Uterus (tissue), 4 donors: ENCODE results near the gene ZNF581. TPM values are rescaled to one million over a fixed set of nuclear protein-coding genes. Genes with fewer than 3 reads are reported as not detected.

Experiments
- DNase-seq, 2 donors: peaks; one replicate each; pipeline ENCODE4 v3.0.0-alpha.2; 2019 to 2020
- H3K27ac ChIP-seq, 2 donors: fragments of 200-600 bp; sonication (generic); 1 replicate in 1 of 2; 2 replicates in 1 of 2; pipeline ENCODE4 v1.5.1; 2016 to 2018
- H3K27me3 ChIP-seq, 2 donors: fragments of 200-600 bp; sonication (generic); one replicate each; pipeline ENCODE4 v1.5.1; 2018 to 2019; ENCODE audit warnings: control low read depth in 1 of 2
- H3K36me3 ChIP-seq, 2 donors: fragments of 200-600 bp; sonication (generic); one replicate each; pipeline ENCODE4 v1.5.1; 2019; ENCODE audit warnings: control low read depth in 1 of 2
- H3K4me1 ChIP-seq, 2 donors: fragments of 200-600 bp; sonication (generic); one replicate each; pipeline ENCODE4 v1.5.1; 2018 to 2019; ENCODE audit warnings: control low read depth in 1 of 2
- H3K4me3 ChIP-seq, 2 donors: fragments of 200-600 bp; sonication (generic); 1 replicate in 1 of 2; 2 replicates in 1 of 2; pipeline ENCODE4 v1.5.1; 2018 to 2019; ENCODE audit warnings: mild to moderate bottlenecking in 1 of 2
- H3K9me3 ChIP-seq, 2 donors: fragments of 200-600 bp; sonication (generic); one replicate each; pipeline ENCODE4 v1.5.1; 2019; ENCODE audit warnings: control low read depth in 1 of 2
- CTCF ChIP-seq, 4 experiments: fragments of 200-600 bp in 2 of 4; fragments of 450-650 bp in 2 of 4; sonication (generic) in 2 of 4; IDR thresholded peaks; one replicate each; pipeline ENCODE4 v1.5.1; 2016 to 2019; ENCODE audit warnings: antibody characterized with exemption in 4 of 4, mild to moderate bottlenecking in 2 of 4, moderate library complexity in 1 of 4
- POLR2A ChIP-seq, 2 donors: fragments of 450-650 bp; IDR thresholded peaks; one replicate each; pipeline ENCODE4 v1.6.1; 2016; ENCODE audit warnings: antibody characterized with exemption in 2 of 2, mild to moderate bottlenecking in 1 of 2, moderate library complexity in 1 of 2
- intact Hi-C: fragments of 100-400 bp; cut with DNase I; formaldehyde crosslinking; loops from one replicate; pipeline ENCODE4 v1.15.1; 2023; ENCODE audit warnings: low total_unique reads
- total RNA-seq, 4 donors: library from RNA; depleted of rRNA in 3 of 4; stranded (reverse); fragments of >200 nt in 3 of 4; gene quantifications; one replicate each; pipeline versions ENCODE4 v1.1.0 to v1.2.4, GENCODE V29; 2014 to 2023
- donor health status: DM: yes; HTN: yes; CAD: no.

Gene ZNF581
- total RNA-seq, 4 donors from 2014 or later: 2.8 to 30.3 (median 12.8) TPM

- H3K9me3 ChIP-seq: no peaks in the 10 kb centered on the region
- TF ChIP-seq CTCF (IDR thresholded peaks at IDR 0.05) (no peak), POLR2A (IDR thresholded peaks at IDR 0.05) (no peak)
- no peak overlapping the region for H3K4me3 ChIP-seq
- H3K36me3 ChIP-seq: no peaks in the 10 kb centered on the region
- H3K4me1 ChIP-seq: no peaks in the 10 kb centered on the region
- intact Hi-C loops: no loop called here
- H3K27me3 ChIP-seq: no peaks in the 10 kb centered on the region
- no peak overlapping the region for H3K27ac ChIP-seq
- no peak for DNase-seq
These were observed 49.2 kb downstream of the ZNF581 start for GRCh38 chr19:55692681-55693081.

DNA sequence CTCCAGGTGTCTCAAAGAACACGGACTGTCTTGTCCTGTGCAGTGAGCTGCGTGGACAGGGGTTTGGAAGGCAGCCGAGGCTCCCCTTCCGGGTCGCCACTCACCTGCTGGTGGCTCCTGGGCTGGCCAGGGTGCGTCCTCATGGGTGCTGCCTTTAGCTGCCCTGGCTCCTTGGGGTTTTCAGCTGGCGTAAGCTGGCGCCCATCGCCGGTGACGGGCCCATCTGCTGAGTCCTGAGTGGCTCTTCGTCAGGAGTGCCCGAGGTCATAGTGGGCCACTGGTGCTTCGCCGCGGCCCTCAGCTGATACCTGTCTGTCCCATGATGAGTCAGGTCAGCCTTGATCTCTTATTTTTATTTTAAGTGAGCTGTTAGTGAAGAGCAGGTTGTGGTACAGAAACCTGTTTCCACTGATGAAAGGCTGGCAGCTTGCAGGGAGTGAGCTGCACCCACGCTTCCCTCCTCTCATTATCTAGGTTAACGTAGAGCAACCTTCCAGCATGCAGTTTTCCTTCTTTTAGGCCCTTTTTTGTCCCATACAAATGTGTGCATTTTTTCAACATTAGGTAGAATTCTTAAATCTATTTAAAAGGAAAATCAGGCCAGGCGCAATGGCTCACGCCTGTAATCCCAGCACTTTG lies 50.0 kb downstream of the ZNF581 start:
- no peaks in the 10 kb centered on the region for H3K36me3 ChIP-seq
- intact Hi-C loops: no loop called here
- TF ChIP-seq CTCF (IDR thresholded peaks at IDR 0.05) (no peak), POLR2A (IDR thresholded peaks at IDR 0.05) (no peak)
- DNase-seq: no peak
- no peak overlapping the region for H3K27ac ChIP-seq
- no peaks in the 10 kb centered on the region for H3K4me1 ChIP-seq
- H3K4me3 ChIP-seq: no peak overlapping the region
- no peaks in the 10 kb centered on the region for H3K9me3 ChIP-seq
- H3K27me3 ChIP-seq: no peaks in the 10 kb centered on the region

DNA sequence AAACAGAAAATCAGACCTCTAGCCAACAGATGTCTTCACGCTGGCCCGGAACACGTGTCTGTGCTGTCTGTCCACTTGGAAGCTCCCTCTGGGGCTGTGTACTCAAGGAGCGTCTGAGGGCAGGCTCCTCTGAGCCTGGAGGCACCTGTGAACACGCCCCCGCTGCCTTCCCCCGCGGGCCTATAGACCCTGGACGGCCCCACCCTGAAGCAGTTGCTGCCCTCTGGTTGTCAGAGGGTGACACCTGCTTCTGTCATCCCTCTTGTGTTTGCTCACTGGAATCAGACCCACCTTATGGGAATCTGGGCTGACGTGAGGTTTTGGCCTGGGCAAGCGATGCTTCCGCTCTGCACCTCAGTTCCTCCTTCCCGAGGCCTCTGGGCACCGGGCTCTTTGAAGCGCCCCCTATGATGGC lies 50.8 kb downstream of the ZNF581 start:
- H3K4me1 ChIP-seq: no peaks in the 10 kb centered on the region
- DNase-seq: no peak
- H3K27ac ChIP-seq: no peak overlapping the region
- H3K36me3 ChIP-seq: no peaks in the 10 kb centered on the region
- no peaks in the 10 kb centered on the region for H3K9me3 ChIP-seq
- TF ChIP-seq POLR2A (IDR thresholded peaks at IDR 0.05) (no peak), CTCF (IDR thresholded peaks at IDR 0.05) (no peak)
- intact Hi-C loops: no loop called here
- H3K4me3 ChIP-seq: no peak overlapping the region
- H3K27me3 ChIP-seq: no peaks in the 10 kb centered on the region

DNA sequence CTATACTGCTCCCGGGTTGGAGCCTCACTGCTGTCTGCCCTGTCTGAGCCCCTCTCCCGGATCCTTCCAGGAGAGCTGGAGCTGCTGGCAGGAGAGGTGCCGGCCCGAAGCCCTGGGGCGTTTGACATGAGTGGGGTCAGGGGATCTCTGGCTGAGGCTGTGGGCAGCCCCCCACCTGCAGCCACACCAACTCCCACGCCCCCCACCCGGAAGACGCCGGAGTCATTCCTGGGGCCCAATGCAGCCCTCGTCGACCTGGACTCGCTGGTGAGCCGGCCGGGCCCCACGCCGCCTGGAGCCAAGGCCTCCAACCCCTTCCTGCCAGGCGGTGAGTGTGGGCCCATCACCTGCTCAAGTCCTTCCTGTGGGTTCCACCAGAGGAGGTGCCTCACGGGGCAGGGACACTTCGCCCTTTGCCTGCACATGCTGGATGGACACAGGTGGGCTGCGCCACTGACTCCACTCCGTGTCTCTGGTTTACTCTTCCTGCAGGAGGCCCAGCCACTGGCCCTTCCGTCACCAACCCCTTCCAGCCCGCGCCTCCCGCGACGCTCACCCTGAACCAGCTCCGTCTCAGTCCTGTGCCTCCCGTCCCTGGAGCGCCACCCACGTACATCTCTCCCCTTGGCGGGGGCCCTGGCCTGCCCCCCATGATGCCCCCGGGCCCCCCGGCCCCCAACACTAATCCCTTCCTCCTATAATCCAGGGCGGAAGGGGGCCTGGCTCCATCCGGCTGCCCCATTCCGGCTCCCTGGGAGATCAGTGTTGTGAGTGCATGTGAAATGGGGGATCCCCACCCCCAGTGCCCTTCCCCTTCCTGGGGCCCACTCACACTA lies 51.4 kb downstream of the ZNF581 start:
- Histone ChIP-seq H3K9me3 (no peaks in the 10 kb centered on the region), H3K27ac (no peak overlapping the region), H3K4me1 (no peaks in the 10 kb centered on the region), H3K27me3 (no peaks in the 10 kb centered on the region), H3K36me3 (no peaks in the 10 kb centered on the region), H3K4me3 (no peak overlapping the region)
- intact Hi-C loops: no loop called here
- TF ChIP-seq CTCF (IDR thresholded peaks at IDR 0.05): no peak
- no peak for TF ChIP-seq POLR2A (IDR thresholded peaks at IDR 0.05)
- DNase-seq: no peak

Other genes with a start within 250 kb of the ZNF581 start
- gene UBE2S, start 235.9 kb upstream of the ZNF581 start, total RNA-seq: 100 to 1,000 TPM in 1 of 4 donors, 10 to 100 TPM in 2, 1 to 10 TPM in 1; 3.2 to 141 (median 21.5) TPM
- gene SHISA7, start 200.3 kb upstream of the ZNF581 start, total RNA-seq: not detected
- gene ISOC2, start 182.0 kb upstream of the ZNF581 start, total RNA-seq: 10 to 100 TPM in 3 of 4 donors, 1 to 10 TPM in 1; 1.2 to 78.6 (median 23.8) TPM
- gene C19orf85, start 178.9 kb upstream of the ZNF581 start, total RNA-seq: not detected
- gene ZNF628, start 167.0 kb upstream of the ZNF581 start, total RNA-seq: 10 to 100 TPM in 2 of 4 donors, 1 to 10 TPM in 1, not detected in 1; 1.0 to 29.5 (median 11.9) TPM
- 10 to 100 TPM; 16.8 to 44.3 (median 19.6) TPM for gene NAT14, start 158.5 kb upstream of the ZNF581 start, total RNA-seq
- gene SSC5D, start 155.2 kb upstream of the ZNF581 start, total RNA-seq: 10 to 100 TPM in 3 of 4 donors, 1 to 10 TPM in 1; 5.0 to 50.8 (median 36.0) TPM
- gene SBK2, start 106.5 kb upstream of the ZNF581 start, total RNA-seq: not detected
- under 1 TPM in 2 of 4 donors, not detected in 2; 0.34 to 0.35 TPM for gene SBK3, start 98.1 kb upstream of the ZNF581 start, total RNA-seq
- gene ZNF579, start 62.8 kb upstream of the ZNF581 start, total RNA-seq: 10 to 100 TPM in 1 of 4 donors, 1 to 10 TPM in 1, not detected in 2; 4.4 to 21.9 TPM
- gene FIZ1, start 44.1 kb upstream of the ZNF581 start, total RNA-seq: 10 to 100 TPM in 1 of 4 donors, 1 to 10 TPM in 1, under 1 TPM in 2; 0.26 to 19.3 (median 2.4) TPM
- gene ZNF524, start 43.4 kb upstream of the ZNF581 start, total RNA-seq: 10 to 100 TPM in 3 of 4 donors, 1 to 10 TPM in 1; 5.4 to 20.4 (median 14.6) TPM
- 10 to 100 TPM in 1 of 4 donors, 1 to 10 TPM in 2, not detected in 1; 2.0 to 24.2 (median 3.2) TPM for gene ZNF865, start 38.0 kb upstream of the ZNF581 start, total RNA-seq
- 1 to 10 TPM; 4.1 to 9.6 (median 7.4) TPM for gene ZNF784, start 19.1 kb upstream of the ZNF581 start, total RNA-seq
- gene ZNF580, start 2.6 kb upstream of the ZNF581 start, total RNA-seq: 10 to 100 TPM in 3 of 4 donors, 1 to 10 TPM in 1; 4.8 to 69.8 (median 19.1) TPM
- 10 to 100 TPM in 1 of 4 donors, 1 to 10 TPM in 3; 2.9 to 25.0 (median 6.7) TPM for gene CCDC106, start 4.6 kb downstream of the ZNF581 start, total RNA-seq
- gene U2AF2, start 11.4 kb downstream of the ZNF581 start, total RNA-seq: 100 to 1,000 TPM in 1 of 4 donors, 10 to 100 TPM in 2, 1 to 10 TPM in 1; 10.0 to 165 (median 58.1) TPM
- gene EPN1, start 31.6 kb downstream of the ZNF581 start, total RNA-seq: 10 to 100 TPM; 27.9 to 88.4 (median 51.7) TPM
- under 1 TPM in 1 of 4 donors, not detected in 3; 0.28 TPM for gene NLRP9, start 94.8 kb downstream of the ZNF581 start, total RNA-seq
- gene RFPL4A, start 115.4 kb downstream of the ZNF581 start, total RNA-seq: not detected
- gene RFPL4AL1, start 125.5 kb downstream of the ZNF581 start, total RNA-seq: not detected
- under 1 TPM in 1 of 4 donors, not detected in 3; 0.28 TPM for gene NLRP11, start 188.3 kb downstream of the ZNF581 start, total RNA-seq
- 1 to 10 TPM in 1 of 4 donors, not detected in 3; 1.5 TPM for gene NLRP4, start 192.9 kb downstream of the ZNF581 start, total RNA-seq